H9 (cell line): Measurements from ENCODE around the gene MX2. TPM values are rescaled to one million over a fixed set of nuclear protein-coding genes. Genes with fewer than 3 reads are reported as not detected.

Experiments
- DNase-seq: peaks from one replicate; pipeline ENCODE4 v3.0.0-alpha.2; 2017
- H2AFZ ChIP-seq: one replicate; pipeline ENCODE4 v1.6.1; 2013; ENCODE audit warnings: mild to moderate bottlenecking, low read length, control low read depth, moderate library complexity
- H2AK5ac ChIP-seq: 2 replicates; pipeline ENCODE4 v1.6.1; 2013; ENCODE audit warnings: low read length, control low read depth, mixed read lengths; ENCODE audit not compliant: insufficient read length
- H2BK120ac ChIP-seq: one replicate; pipeline ENCODE4 v1.6.1; 2013; ENCODE audit warnings: low read depth, mild to moderate bottlenecking, low read length, control low read depth, inconsistent platforms; ENCODE audit not compliant: poor library complexity, severe bottlenecking
- H2BK12ac ChIP-seq: 2 replicates; pipeline ENCODE4 v1.6.1; 2013; ENCODE audit warnings: low read length, control low read depth, mixed read lengths, low read depth; ENCODE audit not compliant: insufficient read length
- H2BK15ac ChIP-seq: 2 replicates; pipeline ENCODE4 v1.6.1; 2013; ENCODE audit warnings: low read depth, low read length, control low read depth
- H2BK20ac ChIP-seq: one replicate; pipeline ENCODE4 v1.6.1; 2013; ENCODE audit warnings: low read depth, mild to moderate bottlenecking, low read length, control low read depth, inconsistent platforms; ENCODE audit not compliant: poor library complexity, severe bottlenecking
- H2BK5ac ChIP-seq: 2 replicates; pipeline ENCODE4 v1.6.1; 2013; ENCODE audit warnings: low read length, control low read depth, mixed read lengths; ENCODE audit not compliant: insufficient read length
- H3K14ac ChIP-seq: 2 replicates; pipeline ENCODE4 v1.6.1; 2013; ENCODE audit warnings: low read length, control low read depth; ENCODE audit not compliant: insufficient read depth
- H3K18ac ChIP-seq: 2 replicates; pipeline ENCODE4 v1.6.1; 2013; ENCODE audit warnings: low read depth, mild to moderate bottlenecking, mixed read lengths, low read length, control low read depth; ENCODE audit not compliant: insufficient read length
- H3K23ac ChIP-seq: 2 replicates; pipeline ENCODE4 v1.6.1; 2013; ENCODE audit warnings: low read length, control low read depth, mixed read lengths, low read depth; ENCODE audit not compliant: insufficient read length
- H3K23me2 ChIP-seq: 2 replicates; pipeline ENCODE4 v1.6.1; 2013; ENCODE audit warnings: low read depth, mild to moderate bottlenecking, mixed read lengths, low read length, control low read depth; ENCODE audit not compliant: insufficient read length, poor library complexity, severe bottlenecking
- H3K27ac ChIP-seq: 2 replicates; pipeline ENCODE4 v1.5.1; 2013; ENCODE audit warnings: low read length, control low read depth, mixed read lengths, low read depth; ENCODE audit not compliant: insufficient read length
- H3K27me3 ChIP-seq: 2 replicates; pipeline ENCODE4 v1.6.1; 2013; ENCODE audit warnings: low read length, control low read depth, inconsistent platforms; ENCODE audit not compliant: insufficient read depth
- H3K4ac ChIP-seq: 2 replicates; pipeline ENCODE4 v1.6.1; 2013; ENCODE audit warnings: low read depth, mild to moderate bottlenecking, control low read depth, inconsistent platforms, low read length, moderate library complexity
- H3K4me1 ChIP-seq: 2 replicates; pipeline ENCODE4 v1.6.1; 2013; ENCODE audit warnings: low read length, control low read depth, inconsistent platforms; ENCODE audit not compliant: insufficient read depth
- H3K4me2 ChIP-seq: 2 replicates; pipeline ENCODE4 v1.6.1; 2013; ENCODE audit warnings: low read length, control low read depth, mixed read lengths; ENCODE audit not compliant: insufficient read length, insufficient read depth
- H3K56ac ChIP-seq: 2 replicates; pipeline ENCODE4 v1.6.1; 2013; ENCODE audit warnings: low read depth, mild to moderate bottlenecking, mixed read lengths, low read length, control low read depth; ENCODE audit not compliant: insufficient read length
- H3K79me1 ChIP-seq: 2 replicates; pipeline ENCODE4 v1.6.1; 2013; ENCODE audit warnings: low read depth, mild to moderate bottlenecking, moderate library complexity, low read length, control low read depth, inconsistent platforms; ENCODE audit not compliant: insufficient read depth, poor library complexity, severe bottlenecking
- H3K79me2 ChIP-seq: 2 replicates; pipeline ENCODE4 v1.6.1; 2013; ENCODE audit warnings: low read length, control low read depth, inconsistent platforms; ENCODE audit not compliant: insufficient read depth
- H3K9ac ChIP-seq: 2 replicates; pipeline ENCODE4 v1.6.1; 2013; ENCODE audit warnings: low read length, control low read depth, mixed read lengths; ENCODE audit not compliant: insufficient read length; ENCODE audit errors: extremely low read depth
- H3K9me3 ChIP-seq: one replicate; pipeline ENCODE4 v1.6.1; 2013; ENCODE audit warnings: low read depth, low read length, inconsistent platforms; ENCODE audit not compliant: control insufficient read depth
- H3T11ph ChIP-seq: one replicate; pipeline ENCODE4 v1.6.1; 2013; ENCODE audit warnings: mild to moderate bottlenecking, low read length, control low read depth, inconsistent platforms
- H4K20me1 ChIP-seq: one replicate; pipeline ENCODE4 v1.6.1; 2013; ENCODE audit not compliant: control insufficient read depth, insufficient read length, insufficient read depth
- H4K5ac ChIP-seq: 2 replicates; pipeline ENCODE4 v1.6.1; 2013; ENCODE audit warnings: low read depth, mild to moderate bottlenecking, mixed read lengths, low read length, control low read depth; ENCODE audit not compliant: insufficient read length
- H4K8ac ChIP-seq: replicated peaks from 2 replicates; pipeline ENCODE4 v1.6.1; 2013; ENCODE audit warnings: low read length, control low read depth, mixed read lengths, low read depth; ENCODE audit not compliant: insufficient read length
- H4K91ac ChIP-seq: 2 replicates; pipeline ENCODE4 v1.6.1; 2013; ENCODE audit warnings: low read depth, mild to moderate bottlenecking, moderate library complexity, mixed read lengths, low read length, control low read depth; ENCODE audit not compliant: insufficient read length
- H3K27ac Mint-ChIP-seq, 3 experiments: 2 replicates in 2 of 3; 3 replicates in 1 of 3; pipeline ENCODE4 v1.8.0; 2020 to 2021; ENCODE audit warnings: mixed read lengths in 3 of 3, mild to moderate bottlenecking in 1 of 3, moderate library complexity in 1 of 3
- H3K27me3 Mint-ChIP-seq: 2 replicates; pipeline ENCODE4 v1.8.0; 2021; ENCODE audit warnings: low read depth, mild to moderate bottlenecking, moderate library complexity, mixed read lengths
- H3K36me3 Mint-ChIP-seq, 3 experiments: 2 replicates in 2 of 3; 3 replicates in 1 of 3; pipeline ENCODE4 v1.8.0; 2020 to 2021; ENCODE audit warnings: low read depth in 3 of 3, mixed read lengths in 3 of 3; ENCODE audit not compliant: insufficient read depth in 1 of 3
- H3K4me1 Mint-ChIP-seq, 2 experiments: 2 replicates each; pipeline ENCODE4 v1.8.0; 2020; ENCODE audit warnings: mixed read lengths in 2 of 2
- H3K4me3 Mint-ChIP-seq, 2 experiments: 2 replicates in 1 of 2; 3 replicates in 1 of 2; pipeline ENCODE4 v1.8.0; 2020 to 2021; ENCODE audit warnings: mild to moderate bottlenecking in 2 of 2, mixed read lengths in 2 of 2, moderate library complexity in 1 of 2
- H3K9me3 Mint-ChIP-seq, 2 experiments: 2 replicates in 1 of 2; 3 replicates in 1 of 2; pipeline ENCODE4 v1.8.0; 2020; ENCODE audit warnings: mild to moderate bottlenecking in 2 of 2, mixed read lengths in 2 of 2, moderate library complexity in 1 of 2
- CTCF ChIP-seq: fragments of 200-600 bp; sonication (generic); conservative IDR thresholded peaks from 3 replicates; pipeline ENCODE4 v1.8.0; 2021; ENCODE audit warnings: antibody characterized with exemption, mild to moderate bottlenecking
- WGBS: extraction: QIAGEN DNeasy Blood & Tissue Kit; methylation state at CpG from one replicate; pipeline ENCODE4 v1.1.7; 2013; ENCODE audit warnings: missing lambda C conversion rate, low lambda C conversion rate, mixed read lengths; ENCODE audit not compliant: insufficient read length; ENCODE audit errors: extremely low coverage; 5-methylcytosine and 5-hydroxymethylcytosine counted together
- total RNA-seq: library from RNA; stranded (reverse); gene quantifications from 2 replicates; pipeline ENCODE4 v1.2.1, GENCODE V29; 2021

The MX2 gene
- total RNA-seq, 1 experiment from 2014 or later: 1.8 TPM

GRCh38 chr21:41338455-41338854 lies 23.4 kb upstream of the MX2 start:
- H3K18ac ChIP-seq: no peak overlapping the region
- no peak overlapping the region for H2BK20ac ChIP-seq
- no peak overlapping the region for H3T11ph ChIP-seq
- no peak for TF ChIP-seq CTCF
- H3K9me3 ChIP-seq: peaks cover 15% of the 10 kb centered on the region
- no peak overlapping the region for H4K5ac ChIP-seq
- no peak overlapping the region for H3K4ac ChIP-seq
- H3K4me3 Mint-ChIP-seq: no peak overlapping the region
- H3K79me2 ChIP-seq: no peaks in the 10 kb centered on the region
- no peak overlapping the region for H2BK15ac ChIP-seq
- no peak overlapping the region for H2AFZ ChIP-seq
- no peak overlapping the region for H3K27ac ChIP-seq
- H2AK5ac ChIP-seq: no peak overlapping the region
- H2BK120ac ChIP-seq: no peak overlapping the region
- H3K27me3 Mint-ChIP-seq: peaks cover under 1% of the 10 kb centered on the region
- WGBS: no CpG with 5 or more reads among the region's 8 CpGs
- no peak overlapping the region for H4K8ac ChIP-seq
- H3K27ac Mint-ChIP-seq: no peak overlapping the region
- H2BK12ac ChIP-seq: no peak overlapping the region
- no peak overlapping the region for H3K23ac ChIP-seq
- H3K23me2 ChIP-seq: no peaks in the 10 kb centered on the region
- peaks cover 0 to 11% of the 10 kb centered on the region in 2 experiments; a peak in 3 of 4 replicates for H3K4me1 Mint-ChIP-seq
- no peaks in the 10 kb centered on the region for H3K4me1 ChIP-seq
- H3K36me3 Mint-ChIP-seq: peaks cover 9 to 24% (median 21%) of the 10 kb centered on the region in 3 experiments
- H3K9ac ChIP-seq: no peak overlapping the region
- DNase-seq: no peak
- no peaks in the 10 kb centered on the region for H4K20me1 ChIP-seq
- H3K4me2 ChIP-seq: no peak overlapping the region
- H4K91ac ChIP-seq: no peak overlapping the region
- H3K27me3 ChIP-seq: no peaks in the 10 kb centered on the region
- no peaks in the 10 kb centered on the region for H3K79me1 ChIP-seq
- no peak overlapping the region for H2BK5ac ChIP-seq
- H3K56ac ChIP-seq: no peak overlapping the region
- peaks cover 18 to 44% of the 10 kb centered on the region in 2 experiments for H3K9me3 Mint-ChIP-seq
- H3K14ac ChIP-seq: no peak overlapping the region
